ENCODE measurements around the gene KCTD16. TPM values are rescaled to one million over a fixed set of nuclear protein-coding genes. Genes with fewer than 3 reads are reported as not detected.

KCTD16 gene
- total and polyA plus RNA-seq, 2 experiments from 2014 or later, result 0.02 to 0.76 TPM

DNA sequence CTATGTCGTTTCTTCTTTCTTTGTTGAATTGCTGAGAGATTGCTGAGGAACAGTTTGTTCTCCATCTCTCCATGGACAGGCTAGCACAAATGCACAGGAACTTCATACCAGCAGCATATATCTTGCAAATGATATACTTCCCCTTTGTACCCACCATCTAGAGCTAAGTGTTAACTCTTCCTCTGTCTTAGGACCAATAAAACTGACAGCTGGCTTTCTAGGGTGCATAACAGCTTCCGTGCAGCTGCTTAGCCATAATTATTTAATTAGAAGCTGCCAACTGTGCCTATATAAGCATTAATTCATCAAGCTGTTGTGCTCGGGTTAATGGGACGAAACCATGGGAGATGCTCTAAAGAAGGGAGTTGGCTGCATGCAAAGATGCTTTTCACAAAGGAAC, 38.7 kb downstream of the KCTD16 start:
- no peak overlapping the region for H2AFZ ChIP-seq
- Mint-ChIP-seq H3K9me3 (no peaks in the 10 kb centered on the region; the same call in 2 of the 3 replicates), H3K4me3 (no peak overlapping the region), H3K27me3 (ENCODE audit: insufficient read depth, low read depth, poor library complexity) (peaks cover 6% of the 10 kb centered on the region), H3K4me1 (peaks cover 17% of the 10 kb centered on the region), H3K27ac (no peak overlapping the region), H3K36me3 (ENCODE audit: low read depth) (no peaks in the 10 kb centered on the region)
- no peak overlapping the region for H3K4me2 ChIP-seq
- H3F3A ChIP-seq (replicated peaks; ENCODE audit: low read depth), result no peaks in the 10 kb centered on the region
- H4K20me1 ChIP-seq (replicated peaks; ENCODE audit: insufficient read depth), result no peaks in the 10 kb centered on the region
- no peaks in the 10 kb centered on the region for H3K36me3 ChIP-seq (ENCODE audit: insufficient read depth)
- no peak for TF ChIP-seq NANOG (IDR thresholded peaks at IDR 0.05; ENCODE audit: borderline replicate concordance)
- H3K27ac ChIP-seq (ENCODE audit: low read depth), result no peak overlapping the region
- no peak for DNase-seq (ENCODE audit: low spot score)
- H3K9me2 ChIP-seq (ENCODE audit: insufficient read depth), result no peaks in the 10 kb centered on the region
- H3K79me2 ChIP-seq (replicated peaks; ENCODE audit: insufficient read depth), result no peaks in the 10 kb centered on the region
- H3K27me3 ChIP-seq (ENCODE audit: insufficient read depth), result peaks cover 18% of the 10 kb centered on the region
- no peak for ATAC-seq
- no peak overlapping the region for H3K4me3 ChIP-seq
- H3K4me1 ChIP-seq (ENCODE audit: insufficient read depth), result peaks cover 12% of the 10 kb centered on the region

DNA sequence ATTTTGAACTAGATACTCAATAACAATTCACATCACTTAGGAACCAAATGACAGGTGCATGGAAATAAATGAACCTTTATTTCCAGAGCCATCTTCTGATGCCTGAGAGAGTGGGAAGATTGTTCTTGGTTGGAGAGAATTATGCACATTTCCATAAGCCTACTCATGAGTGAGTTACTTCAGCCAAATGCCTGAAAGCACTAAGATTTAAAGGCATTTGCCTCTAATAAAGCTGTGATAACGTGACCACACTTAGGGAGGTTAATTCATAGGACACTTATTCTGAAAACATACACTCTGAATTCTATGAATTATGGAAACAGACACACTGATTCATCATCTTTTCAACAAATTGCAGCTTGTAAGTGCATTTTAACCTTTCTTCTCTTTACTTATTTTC, 40.0 kb downstream of the KCTD16 start:
- Histone ChIP-seq H3K79me2 (replicated peaks; ENCODE audit: insufficient read depth) (no peaks in the 10 kb centered on the region), H3K4me1 (ENCODE audit: insufficient read depth) (peaks cover 8% of the 10 kb centered on the region), H3K9me2 (ENCODE audit: insufficient read depth) (no peaks in the 10 kb centered on the region), H3K27me3 (ENCODE audit: insufficient read depth) (peaks cover 9% of the 10 kb centered on the region), H3K36me3 (ENCODE audit: insufficient read depth) (no peaks in the 10 kb centered on the region), H3K4me3 (no peak overlapping the region), H3F3A (replicated peaks; ENCODE audit: low read depth) (no peaks in the 10 kb centered on the region), H2AFZ (no peak overlapping the region), H3K27ac (ENCODE audit: low read depth) (no peak overlapping the region), H4K20me1 (replicated peaks; ENCODE audit: insufficient read depth) (no peaks in the 10 kb centered on the region), H3K4me2 (no peak overlapping the region)
- DNase-seq (ENCODE audit: low spot score) (no peak), ATAC-seq (no peak)
- H3K36me3 Mint-ChIP-seq (ENCODE audit: low read depth), result no peaks in the 10 kb centered on the region
- TF ChIP-seq, protein P1, sequence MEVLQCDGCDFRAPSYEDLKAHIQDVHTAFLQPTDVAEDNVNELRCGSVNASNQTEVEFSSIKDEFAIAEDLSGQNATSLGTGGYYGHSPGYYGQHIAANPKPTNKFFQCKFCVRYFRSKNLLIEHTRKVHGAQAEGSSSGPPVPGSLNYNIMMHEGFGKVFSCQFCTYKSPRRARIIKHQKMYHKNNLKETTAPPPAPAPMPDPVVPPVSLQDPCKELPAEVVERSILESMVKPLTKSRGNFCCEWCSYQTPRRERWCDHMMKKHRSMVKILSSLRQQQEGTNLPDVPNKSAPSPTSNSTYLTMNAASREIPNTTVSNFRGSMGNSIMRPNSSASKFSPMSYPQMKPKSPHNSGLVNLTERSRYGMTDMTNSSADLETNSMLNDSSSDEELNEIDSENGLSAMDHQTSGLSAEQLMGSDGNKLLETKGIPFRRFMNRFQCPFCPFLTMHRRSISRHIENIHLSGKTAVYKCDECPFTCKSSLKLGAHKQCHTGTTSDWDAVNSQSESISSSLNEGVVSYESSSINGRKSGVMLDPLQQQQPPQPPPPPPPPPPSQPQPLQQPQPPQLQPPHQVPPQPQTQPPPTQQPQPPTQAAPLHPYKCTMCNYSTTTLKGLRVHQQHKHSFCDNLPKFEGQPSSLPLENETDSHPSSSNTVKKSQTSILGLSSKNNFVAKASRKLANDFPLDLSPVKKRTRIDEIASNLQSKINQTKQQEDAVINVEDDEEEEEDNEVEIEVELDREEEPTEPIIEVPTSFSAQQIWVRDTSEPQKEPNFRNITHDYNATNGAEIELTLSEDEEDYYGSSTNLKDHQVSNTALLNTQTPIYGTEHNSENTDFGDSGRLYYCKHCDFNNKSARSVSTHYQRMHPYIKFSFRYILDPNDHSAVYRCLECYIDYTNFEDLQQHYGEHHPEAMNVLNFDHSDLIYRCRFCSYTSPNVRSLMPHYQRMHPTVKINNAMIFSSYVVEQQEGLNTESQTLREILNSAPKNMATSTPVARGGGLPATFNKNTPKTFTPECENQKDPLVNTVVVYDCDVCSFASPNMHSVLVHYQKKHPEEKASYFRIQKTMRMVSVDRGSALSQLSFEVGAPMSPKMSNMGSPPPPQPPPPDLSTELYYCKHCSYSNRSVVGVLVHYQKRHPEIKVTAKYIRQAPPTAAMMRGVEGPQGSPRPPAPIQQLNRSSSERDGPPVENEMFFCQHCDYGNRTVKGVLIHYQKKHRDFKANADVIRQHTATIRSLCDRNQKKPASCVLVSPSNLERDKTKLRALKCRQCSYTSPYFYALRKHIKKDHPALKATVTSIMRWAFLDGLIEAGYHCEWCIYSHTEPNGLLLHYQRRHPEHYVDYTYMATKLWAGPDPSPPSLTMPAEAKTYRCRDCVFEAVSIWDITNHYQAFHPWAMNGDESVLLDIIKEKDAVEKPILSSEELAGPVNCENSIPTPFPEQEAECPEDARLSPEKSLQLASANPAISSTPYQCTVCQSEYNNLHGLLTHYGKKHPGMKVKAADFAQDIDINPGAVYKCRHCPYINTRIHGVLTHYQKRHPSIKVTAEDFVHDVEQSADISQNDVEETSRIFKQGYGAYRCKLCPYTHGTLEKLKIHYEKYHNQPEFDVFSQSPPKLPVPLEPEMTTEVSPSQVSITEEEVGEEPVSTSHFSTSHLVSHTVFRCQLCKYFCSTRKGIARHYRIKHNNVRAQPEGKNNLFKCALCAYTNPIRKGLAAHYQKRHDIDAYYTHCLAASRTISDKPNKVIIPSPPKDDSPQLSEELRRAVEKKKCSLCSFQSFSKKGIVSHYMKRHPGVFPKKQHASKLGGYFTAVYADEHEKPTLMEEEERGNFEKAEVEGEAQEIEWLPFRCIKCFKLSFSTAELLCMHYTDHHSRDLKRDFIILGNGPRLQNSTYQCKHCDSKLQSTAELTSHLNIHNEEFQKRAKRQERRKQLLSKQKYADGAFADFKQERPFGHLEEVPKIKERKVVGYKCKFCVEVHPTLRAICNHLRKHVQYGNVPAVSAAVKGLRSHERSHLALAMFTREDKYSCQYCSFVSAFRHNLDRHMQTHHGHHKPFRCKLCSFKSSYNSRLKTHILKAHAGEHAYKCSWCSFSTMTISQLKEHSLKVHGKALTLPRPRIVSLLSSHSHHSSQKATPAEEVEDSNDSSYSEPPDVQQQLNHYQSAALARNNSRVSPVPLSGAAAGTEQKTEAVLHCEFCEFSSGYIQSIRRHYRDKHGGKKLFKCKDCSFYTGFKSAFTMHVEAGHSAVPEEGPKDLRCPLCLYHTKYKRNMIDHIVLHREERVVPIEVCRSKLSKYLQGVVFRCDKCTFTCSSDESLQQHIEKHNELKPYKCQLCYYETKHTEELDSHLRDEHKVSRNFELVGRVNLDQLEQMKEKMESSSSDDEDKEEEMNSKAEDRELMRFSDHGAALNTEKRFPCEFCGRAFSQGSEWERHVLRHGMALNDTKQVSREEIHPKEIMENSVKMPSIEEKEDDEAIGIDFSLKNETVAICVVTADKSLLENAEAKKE (CRISPR knock-in tag; IDR thresholded peaks at IDR 0.05), result no peak
- peaks cover 11% of the 10 kb centered on the region for H3K4me1 Mint-ChIP-seq
- no peak overlapping the region for H3K27ac Mint-ChIP-seq
- no peaks in the 10 kb centered on the region; the same call in 2 of the 3 replicates for H3K9me3 Mint-ChIP-seq
- peaks cover 3% of the 10 kb centered on the region for H3K27me3 Mint-ChIP-seq (ENCODE audit: insufficient read depth, low read depth, poor library complexity)
- no peak overlapping the region for H3K4me3 Mint-ChIP-seq
